BE2C (cell line): ENCODE results near the gene PRKAR1B.

Source experiments
- DNase-seq: peaks from one replicate; pipeline ENCODE4 v3.0.0-alpha.2; 2020
- H3K27me3 ChIP-seq: fragments of 250-450 bp; sonication (Bioruptor Pico); 2 replicates; pipeline ENCODE4 v1.5.1; 2020; ENCODE audit warnings: mild to moderate bottlenecking
- H3K36me3 ChIP-seq: fragments of 250-450 bp; sonication (Bioruptor Pico); 2 replicates; pipeline ENCODE4 v1.5.1; 2020; ENCODE audit warnings: mild to moderate bottlenecking
- H3K4me1 ChIP-seq: fragments of 250-450 bp; sonication (Bioruptor Pico); 2 replicates; pipeline ENCODE4 v1.5.1; 2020
- H3K4me3 ChIP-seq: 2 replicates; pipeline ENCODE4 v1.5.1; 2011; ENCODE audit warnings: low read depth, low read length
- H3K9me3 ChIP-seq: fragments of 250-450 bp; sonication (Bioruptor Pico); 2 replicates; pipeline ENCODE4 v1.5.1; 2020
- CTCF ChIP-seq: IDR thresholded peaks from 2 replicates; pipeline ENCODE4 v1.5.1; 2012; ENCODE audit warnings: mild to moderate bottlenecking, low read depth, low read length

PRKAR1B gene

GRCh38 chr7:511476-512145, 215.5 kb downstream of the PRKAR1B start:
- DNase-seq, result no peak
- Histone ChIP-seq H3K27me3 (peaks cover 48% of the 10 kb centered on the region), H3K36me3 (no peaks in the 10 kb centered on the region), H3K4me3 (no peak overlapping the region), H3K4me1 (no peaks in the 10 kb centered on the region), H3K9me3 (no peaks in the 10 kb centered on the region)
- TF ChIP-seq CTCF, result no peak

GRCh38 chr7:510782-511281, 216.2 kb downstream of the PRKAR1B start:
- DNase-seq, result no peak
- H3K4me1 ChIP-seq, result no peaks in the 10 kb centered on the region
- no peaks in the 10 kb centered on the region for H3K9me3 ChIP-seq
- TF ChIP-seq CTCF, result no peak
- H3K36me3 ChIP-seq, result no peaks in the 10 kb centered on the region
- H3K4me3 ChIP-seq, result no peak overlapping the region
- H3K27me3 ChIP-seq, result peaks cover 44% of the 10 kb centered on the region

- TF ChIP-seq CTCF, result no peak
- Histone ChIP-seq H3K27me3 (peaks cover 38% of the 10 kb centered on the region), H3K4me3 (no peak overlapping the region), H3K4me1 (no peaks in the 10 kb centered on the region), H3K36me3 (no peaks in the 10 kb centered on the region), H3K9me3 (no peaks in the 10 kb centered on the region)
- DNase-seq, result no peak
Measured at GRCh38 chr7:510131-510481, 217.0 kb downstream of the PRKAR1B start.

DNA sequence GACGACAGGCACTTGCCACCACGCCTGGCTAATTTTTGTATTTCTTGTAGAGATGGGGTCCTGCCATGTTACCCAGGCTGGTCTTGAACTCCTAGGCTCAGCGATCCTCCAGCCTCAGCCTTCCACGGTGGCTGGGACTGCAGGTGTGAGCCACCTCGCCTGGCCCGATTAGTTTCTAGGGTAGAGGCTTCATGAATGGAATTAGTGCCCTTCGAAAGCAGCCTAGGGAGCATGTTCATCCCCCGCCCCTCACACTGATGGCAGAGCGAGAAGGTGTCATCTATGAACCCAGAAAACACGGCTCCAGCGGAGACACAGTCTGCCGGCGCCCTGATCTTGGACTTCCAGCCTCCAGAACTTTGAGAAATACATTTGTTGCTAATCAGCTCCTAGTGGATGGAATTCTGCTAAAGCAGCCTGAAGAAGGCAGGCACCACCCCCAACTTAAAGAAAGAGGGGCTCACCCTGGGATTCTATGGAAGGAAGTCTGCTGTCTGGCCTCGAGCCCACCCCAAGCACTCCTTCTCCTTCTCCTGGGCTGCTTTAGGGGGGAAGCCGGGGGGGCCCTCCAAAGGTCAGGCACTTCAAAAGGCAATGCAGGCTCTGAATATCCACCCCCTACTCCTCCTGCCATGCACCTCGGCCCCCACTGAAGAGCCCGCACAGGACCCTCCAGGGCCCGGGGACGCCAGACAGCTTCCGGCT, 217.5 kb downstream of the PRKAR1B start:
- H3K9me3 ChIP-seq, result no peaks in the 10 kb centered on the region
- H3K36me3 ChIP-seq, result no peaks in the 10 kb centered on the region
- no peaks in the 10 kb centered on the region for H3K4me1 ChIP-seq
- H3K27me3 ChIP-seq, result peaks cover 32% of the 10 kb centered on the region
- no peak overlapping the region for H3K4me3 ChIP-seq
- no peak for TF ChIP-seq CTCF
- no peak for DNase-seq

DNA sequence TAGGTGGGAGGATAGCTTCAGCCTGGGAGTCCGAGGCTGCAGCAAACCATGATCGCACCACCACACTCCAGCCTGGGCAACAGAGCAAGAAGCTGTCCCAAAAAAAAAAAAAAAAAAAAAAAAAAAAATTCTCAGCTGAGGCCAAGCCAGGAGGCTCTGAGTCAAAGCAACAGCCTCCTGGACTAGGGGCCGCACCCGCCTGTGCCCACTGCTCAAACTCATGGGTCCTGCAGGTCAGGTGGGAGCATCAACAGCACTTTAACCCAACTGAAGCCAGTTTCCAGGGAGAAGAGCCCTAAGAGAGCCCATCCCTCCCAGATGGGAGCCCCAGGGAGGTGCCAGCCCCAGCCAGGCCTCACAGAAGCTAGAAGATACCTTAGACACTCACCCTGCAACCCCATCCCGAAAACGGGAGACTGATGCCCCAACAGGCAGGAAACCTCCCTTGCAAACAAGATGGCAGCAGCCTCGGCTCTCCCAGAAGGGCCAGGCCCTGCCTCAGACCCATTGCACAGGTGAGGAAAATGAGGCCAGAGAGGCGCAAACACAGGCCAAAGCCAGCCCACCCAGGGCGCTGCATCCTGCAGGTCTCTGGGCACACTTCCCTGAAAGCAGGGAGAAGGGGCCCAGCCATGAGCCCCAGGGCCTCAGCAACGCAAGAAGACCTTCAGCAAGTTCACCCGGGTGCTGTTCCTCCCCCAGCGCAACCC, 218.5 kb downstream of the PRKAR1B start:
- H3K27me3 ChIP-seq, result peaks cover 24% of the 10 kb centered on the region
- H3K4me1 ChIP-seq, result no peaks in the 10 kb centered on the region
- no peak overlapping the region for H3K4me3 ChIP-seq
- TF ChIP-seq CTCF, result no peak
- DNase-seq, result no peak
- no peaks in the 10 kb centered on the region for H3K36me3 ChIP-seq
- no peaks in the 10 kb centered on the region for H3K9me3 ChIP-seq
